SU-DHL-6 (cell line): Measurements from ENCODE around the gene TJP2.

Source experiments
- H2AFZ ChIP-seq: fragments of 200-600 bp; sonication (generic); 2 replicates; pipeline ENCODE4 v1.6.1; 2014; ENCODE audit warnings: low read depth, mild to moderate bottlenecking, moderate library complexity, mixed read lengths, antibody characterized with exemption, low read length; ENCODE audit not compliant: severe bottlenecking
- H3F3A ChIP-seq: fragments of 200-600 bp; shearing (Covaris generic); 2 replicates; pipeline ENCODE4 v1.6.0; 2016; ENCODE audit warnings: antibody characterized with exemption, mild to moderate bottlenecking; ENCODE audit not compliant: insufficient read depth
- H3K27ac ChIP-seq: fragments of 200-600 bp; sonication (generic); 2 replicates; pipeline ENCODE4 v1.5.1; 2016; ENCODE audit warnings: low read depth, mild to moderate bottlenecking, low read length, moderate library complexity, mixed read lengths
- H3K27me3 ChIP-seq: fragments of 200-600 bp; sonication (generic), shearing (Covaris generic); 2 replicates; pipeline ENCODE4 v1.6.0; 2014; ENCODE audit warnings: mild to moderate bottlenecking, low read length
- H3K36me3 ChIP-seq: fragments of 200-600 bp; sonication (generic); 2 replicates; pipeline ENCODE4 v1.6.1; 2014; ENCODE audit warnings: mild to moderate bottlenecking, low read length, mixed read lengths
- H3K4me2 ChIP-seq: fragments of 300-600, 200-600 bp; shearing (Covaris generic), sonication (generic); 2 replicates; pipeline ENCODE4 v1.6.0; 2014; ENCODE audit warnings: low read length, low read depth, mild to moderate bottlenecking; ENCODE audit not compliant: poor library complexity, severe bottlenecking
- H3K4me3 ChIP-seq: fragments of 200-600 bp; sonication (generic); 2 replicates; pipeline ENCODE4 v1.5.1; 2014; ENCODE audit warnings: antibody characterized with exemption, low read length, mild to moderate bottlenecking, mixed read lengths; ENCODE audit not compliant: insufficient read depth, poor library complexity, severe bottlenecking
- H3K79me2 ChIP-seq: fragments of 200-600 bp; sonication (generic); 2 replicates; pipeline ENCODE4 v1.6.1; 2014; ENCODE audit warnings: mild to moderate bottlenecking, low read length, moderate library complexity; ENCODE audit not compliant: insufficient read depth
- H3K9ac ChIP-seq: fragments of 200-600 bp; sonication (generic); 2 replicates; pipeline ENCODE4 v1.7.0; 2014; ENCODE audit warnings: mild to moderate bottlenecking, low read length
- H3K9me2 ChIP-seq: fragments of 200-600 bp; sonication (generic); replicated peaks from 2 replicates; pipeline ENCODE4 v1.6.1; 2014; ENCODE audit warnings: low read length; ENCODE audit not compliant: insufficient read depth
- H3K9me3 ChIP-seq: fragments of 200-600 bp; sonication (generic); 2 replicates; pipeline ENCODE4 v1.6.1; 2014; ENCODE audit warnings: low read length, mixed read lengths; ENCODE audit not compliant: insufficient read depth
- H4K20me1 ChIP-seq: fragments of 200-600 bp; sonication (generic); 2 replicates; pipeline ENCODE4 v1.6.1; 2014; ENCODE audit warnings: low read depth, mild to moderate bottlenecking, antibody characterized with exemption, low read length, moderate library complexity, mixed read lengths
- CTCF ChIP-seq: fragments of 200-600 bp; sonication (generic); IDR thresholded peaks from one replicate; pipeline ENCODE4 v1.5.1; 2017; ENCODE audit warnings: antibody characterized with exemption, mild to moderate bottlenecking, low read length, moderate library complexity; ENCODE audit not compliant: insufficient read depth, poor library complexity, severe bottlenecking
- EZH2phosphoT487 ChIP-seq: fragments of 200-600 bp; sonication (generic), shearing (Covaris generic); conservative IDR thresholded peaks from 2 replicates; pipeline ENCODE4 v1.6.1; 2018; ENCODE audit warnings: mild to moderate bottlenecking, antibody characterized with exemption, low read length, moderate library complexity, mixed read lengths

The TJP2 gene

GRCh38 chr9:69173891-69174615, at the start of gene TJP2:
TJP2 (plus strand) TSS chr9:69174277; CDS start chr9:69174373, 96 bp downstream.
- peak within 1 kb of the TSS; percentile 59 for H3K4me3 ChIP-seq
- H3K36me3 ChIP-seq, result no peaks in the 10 kb centered on the region
- no peaks in the 10 kb centered on the region for H4K20me1 ChIP-seq
- H3K27me3 ChIP-seq, result no peaks in the 10 kb centered on the region
- no peaks in the 10 kb centered on the region for H3K79me2 ChIP-seq
- no peaks in the 10 kb centered on the region for H3K9me2 ChIP-seq
- TF ChIP-seq EZH2phosphoT487 (no peak), CTCF (no peak)
- peak within 1 kb of the TSS; percentile 82 for H3K4me2 ChIP-seq
- H3K9ac ChIP-seq, result peak within 1 kb of the TSS; percentile 71
- peak within 1 kb of the TSS; percentile 99 for H2AFZ ChIP-seq
- 0 out of 2 replicates have a peak within 1 kb of the TSS, but pooled peaks have one; percentile 29 for H3K27ac ChIP-seq
- H3F3A ChIP-seq, result no peaks in the 10 kb centered on the region
- H3K9me3 ChIP-seq, result no peaks in the 10 kb centered on the region

- H3K9me2 ChIP-seq, result no peaks in the 10 kb centered on the region
- H3K36me3 ChIP-seq, result no peaks in the 10 kb centered on the region
- no peaks in the 10 kb centered on the region for H3K9me3 ChIP-seq
- no peak for TF ChIP-seq CTCF
- TF ChIP-seq EZH2phosphoT487, result no peak
- no peak overlapping the region for H3K4me3 ChIP-seq
- no peaks in the 10 kb centered on the region for H3K27me3 ChIP-seq
- no peaks in the 10 kb centered on the region for H3F3A ChIP-seq
- no peak overlapping the region for H3K27ac ChIP-seq
- no peaks in the 10 kb centered on the region for H4K20me1 ChIP-seq
- H3K79me2 ChIP-seq, result no peaks in the 10 kb centered on the region
- no peak overlapping the region for H3K9ac ChIP-seq
- H2AFZ ChIP-seq, result no peak overlapping the region
- H3K4me2 ChIP-seq, result no peak overlapping the region
Measured at GRCh38 chr9:69130456-69131441, 43.3 kb upstream of the TJP2 start.

GRCh38 chr9:69131682-69132081, 42.4 kb upstream of the TJP2 start:
- no peak overlapping the region for H3K4me2 ChIP-seq

More at GRCh38 chr9:69131682-69132081, 42.4 kb upstream of the TJP2 start:
- Histone ChIP-seq H4K20me1 (no peaks in the 10 kb centered on the region), H3K27ac (no peak overlapping the region), H3K9me3 (no peaks in the 10 kb centered on the region), H3F3A (no peaks in the 10 kb centered on the region), H2AFZ (no peak overlapping the region), H3K36me3 (no peaks in the 10 kb centered on the region), H3K27me3 (no peaks in the 10 kb centered on the region), H3K9ac (no peak overlapping the region), H3K79me2 (no peaks in the 10 kb centered on the region), H3K4me3 (no peak overlapping the region), H3K9me2 (no peaks in the 10 kb centered on the region)
- no peak for TF ChIP-seq CTCF
- no peak for TF ChIP-seq EZH2phosphoT487
